CD4-positive, alpha-beta T cell treated with Interferon alpha-2 for 1 hour (primary cell): ENCODE measurements around the gene TARS3.
"Not testable (repeated sequence)": the region's sequence is repeated elsewhere in the genome, so short reads cannot be mapped to it uniquely, and the experiment has no call there.

ENCODE experiments used
- DNase-seq, 2 donors: peaks; one replicate each; pipeline ENCODE4 v3.0.0-alpha.2; 2020 to 2022

Gene TARS3

DNA sequence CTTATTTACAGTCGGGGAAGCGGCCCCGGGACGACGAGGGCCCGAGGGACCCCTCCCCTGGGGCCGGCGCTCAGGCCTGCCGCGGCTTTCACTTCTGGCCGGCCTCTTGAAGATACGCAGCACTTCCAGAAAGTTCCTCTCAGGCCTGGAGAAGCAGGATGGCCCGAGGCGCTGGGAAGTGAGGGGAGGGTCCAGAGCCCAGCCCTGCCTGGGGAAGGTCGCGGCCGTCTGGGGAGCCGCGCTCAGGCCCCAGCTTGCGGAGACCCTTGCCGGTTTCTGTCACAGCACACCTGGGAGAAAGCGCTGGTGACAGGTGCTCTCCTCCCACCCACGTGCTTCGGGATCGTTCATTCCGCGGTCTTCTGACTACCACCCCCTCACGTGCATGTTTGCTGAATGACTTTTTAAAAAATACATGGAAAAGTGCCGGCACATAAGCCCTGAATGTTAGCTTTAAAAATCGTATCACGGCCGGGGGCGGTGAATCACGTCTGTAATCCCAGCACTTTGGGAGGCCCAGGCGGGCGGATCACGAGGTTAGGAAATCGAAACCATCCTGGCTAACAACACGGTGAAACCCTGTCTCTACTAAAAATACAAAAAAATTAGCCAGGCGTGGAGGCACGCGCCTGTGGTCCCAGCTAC lies 71.4 kb downstream of the TARS3 start:
- DNase-seq = no peak

GRCh38 chr15:101652098-101652785 lies 72.0 kb downstream of the TARS3 start, which contains the start of gene TM2D3:
Gene TM2D3, minus strand, starts transcription at chr15:101652381. Its CDS starts 20 bp downstream, at chr15:101652361.
- peak; percentile 94 to 95 for DNase-seq

- DNase-seq = no peak
Measured at GRCh38 chr15:101651554-101652097, 72.6 kb downstream of the TARS3 start.

GRCh38 chr15:101650145-101650544 lies 74.1 kb downstream of the TARS3 start:
- no peak for DNase-seq

DNA sequence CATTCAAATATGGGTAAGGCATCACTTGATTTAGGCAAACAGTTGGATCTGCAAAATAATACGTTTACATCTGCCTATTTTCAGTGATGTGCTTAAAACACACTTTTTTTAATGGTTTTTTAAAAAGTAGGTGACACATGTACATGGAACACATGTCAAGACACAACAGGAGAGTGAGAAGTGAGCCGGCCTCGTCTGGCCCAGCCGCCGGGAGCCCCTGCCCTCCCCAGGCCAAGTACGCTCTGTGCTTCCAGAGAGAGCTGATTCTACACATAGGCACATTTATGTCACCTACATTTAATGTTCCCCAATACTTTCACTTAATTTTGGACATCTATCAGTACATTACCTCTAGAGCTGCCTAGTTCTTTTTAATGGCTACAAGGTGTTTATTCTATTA lies 75.9 kb downstream of the TARS3 start:
- DNase-seq = no peak

GRCh38 chr15:101647251-101647650 lies 77.0 kb downstream of the TARS3 start:
- no peak for DNase-seq

- DNase-seq = no peak
Measured at GRCh38 chr15:101646672-101647071, 77.6 kb downstream of the TARS3 start.

GRCh38 chr15:101642361-101642760 lies 81.9 kb downstream of the TARS3 start:
- no peak for DNase-seq

DNA sequence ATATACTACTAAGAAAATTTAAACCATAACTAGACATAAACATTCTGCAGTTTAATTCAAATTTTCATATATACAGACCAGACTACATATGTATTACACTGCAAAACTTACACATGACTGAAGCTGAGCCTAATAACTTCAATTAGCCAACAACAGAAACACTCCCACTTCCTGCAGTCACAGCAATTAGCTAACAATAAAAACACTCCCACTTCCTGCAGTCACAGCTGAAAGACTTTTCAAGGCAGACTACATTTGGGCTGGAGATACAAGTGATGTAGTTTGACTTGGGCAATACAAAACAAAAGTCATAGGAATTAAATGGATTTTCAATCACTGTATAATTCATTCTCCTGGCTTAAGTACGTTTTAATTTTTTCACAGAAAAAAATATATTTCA lies 82.4 kb downstream of the TARS3 start:
- peak; percentile 54 to 78 for DNase-seq

DNA sequence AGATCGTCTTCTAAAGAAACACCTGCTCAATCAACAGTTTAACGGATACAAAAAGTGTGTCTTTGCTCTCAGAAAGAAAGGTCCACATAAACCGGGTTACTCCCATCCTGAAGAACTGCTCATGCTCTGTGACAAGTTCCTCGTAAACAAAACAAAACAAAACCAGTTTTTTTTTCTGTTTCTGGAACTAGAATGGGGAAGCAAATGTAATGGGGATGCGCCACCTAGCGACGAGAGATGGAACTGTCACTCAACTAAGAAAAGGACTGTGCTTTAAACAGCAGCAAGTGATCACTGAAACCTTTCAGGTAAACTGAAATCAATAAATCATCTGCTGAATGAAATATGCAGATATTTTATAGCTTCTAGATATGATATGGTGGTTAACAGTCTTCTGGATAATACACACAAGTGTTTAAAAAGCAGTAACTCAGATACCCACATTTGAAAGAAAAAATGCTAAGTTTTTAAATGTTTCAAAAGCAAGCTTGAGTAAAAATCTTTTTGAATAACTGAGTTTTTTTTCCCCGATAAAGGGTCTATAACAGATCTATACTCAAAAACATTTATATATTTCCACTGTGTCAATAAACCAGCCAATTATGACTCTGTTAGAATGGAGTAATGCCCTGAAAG lies 83.0 kb downstream of the TARS3 start:
- DNase-seq = peak; percentile 79 to 84

DNA sequence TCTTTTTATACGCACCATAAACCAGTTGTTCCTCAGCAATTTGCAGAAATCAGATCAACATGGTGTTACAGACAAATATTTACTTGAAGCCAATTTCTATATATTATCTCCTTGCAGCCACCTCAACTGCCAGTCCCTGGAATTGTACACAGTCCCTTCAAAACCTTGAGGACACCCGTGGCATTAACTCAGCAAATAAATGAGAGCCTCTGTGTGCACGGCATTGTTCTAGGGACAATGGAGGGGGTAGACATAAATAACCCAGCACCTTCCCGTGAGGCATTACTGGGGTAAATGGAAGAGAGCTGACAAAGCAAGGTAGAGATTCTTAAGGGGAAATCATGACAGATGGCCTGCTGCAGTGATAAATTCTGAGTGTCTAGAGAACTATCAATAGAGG lies 84.6 kb downstream of the TARS3 start:
- DNase-seq = no peak

DNA sequence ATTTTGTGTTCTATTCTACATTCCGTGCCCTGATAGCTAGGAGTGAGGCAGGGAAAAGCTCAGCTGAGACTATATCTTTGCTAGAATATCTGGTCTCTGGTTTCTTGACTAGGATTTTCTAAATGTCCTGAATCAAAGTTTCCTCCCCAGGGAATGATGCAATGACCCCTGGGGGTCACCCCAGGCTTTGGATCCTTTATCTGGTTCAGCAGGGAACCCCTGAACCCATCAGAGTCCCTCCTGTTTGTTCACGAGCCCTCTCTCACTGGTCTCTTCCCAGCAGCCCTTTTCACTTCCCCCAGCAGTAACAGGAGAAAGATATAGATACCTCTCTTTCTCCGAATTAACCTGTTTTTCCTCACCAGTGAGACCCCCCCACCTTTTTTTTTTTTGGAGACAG lies 86.4 kb downstream of the TARS3 start:
- no peak for DNase-seq

- no peak for DNase-seq
Measured at GRCh38 chr15:101637516-101637915, 86.8 kb downstream of the TARS3 start.

- DNase-seq = no peak
Measured at GRCh38 chr15:101637038-101637437, 87.2 kb downstream of the TARS3 start.

DNA sequence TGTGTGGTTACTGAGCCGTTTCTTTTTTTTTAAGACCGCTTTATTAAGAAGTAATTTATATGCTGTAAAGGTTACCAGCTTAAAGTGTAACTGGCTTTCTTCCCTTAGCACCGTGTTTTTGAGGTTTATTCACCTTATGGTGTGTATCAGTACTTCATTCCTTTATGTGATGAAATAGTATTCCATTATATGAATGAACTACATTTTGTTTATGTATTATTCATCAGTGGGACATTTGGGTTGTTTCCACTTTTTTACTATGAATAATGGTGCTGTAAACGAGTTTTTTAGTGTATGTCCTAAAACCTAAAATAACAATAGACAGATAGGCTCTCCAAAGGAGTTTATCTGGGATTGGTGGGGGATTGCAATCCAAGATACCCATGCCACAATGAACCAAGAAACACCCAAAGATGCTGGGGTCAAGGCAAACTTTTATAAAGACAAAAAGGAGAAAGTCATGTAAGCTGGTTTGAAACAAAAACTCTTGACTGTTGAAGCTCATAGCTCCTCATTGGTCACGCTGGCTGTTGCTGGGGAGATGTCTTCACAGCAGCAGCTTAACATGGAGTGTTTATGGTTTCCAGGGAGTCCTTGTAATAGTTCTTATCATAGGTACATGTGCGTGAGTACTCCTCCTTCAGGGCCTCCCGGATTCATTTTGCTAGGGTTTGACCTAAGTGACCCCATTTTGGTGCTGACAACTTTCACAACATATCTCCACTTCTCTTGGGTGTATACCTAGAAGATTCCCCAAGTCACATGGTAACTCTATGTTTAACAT lies 88.1 kb downstream of the TARS3 start:
- DNase-seq = no peak

- no peak for DNase-seq
Measured at GRCh38 chr15:101633356-101633755, 90.9 kb downstream of the TARS3 start.

DNA sequence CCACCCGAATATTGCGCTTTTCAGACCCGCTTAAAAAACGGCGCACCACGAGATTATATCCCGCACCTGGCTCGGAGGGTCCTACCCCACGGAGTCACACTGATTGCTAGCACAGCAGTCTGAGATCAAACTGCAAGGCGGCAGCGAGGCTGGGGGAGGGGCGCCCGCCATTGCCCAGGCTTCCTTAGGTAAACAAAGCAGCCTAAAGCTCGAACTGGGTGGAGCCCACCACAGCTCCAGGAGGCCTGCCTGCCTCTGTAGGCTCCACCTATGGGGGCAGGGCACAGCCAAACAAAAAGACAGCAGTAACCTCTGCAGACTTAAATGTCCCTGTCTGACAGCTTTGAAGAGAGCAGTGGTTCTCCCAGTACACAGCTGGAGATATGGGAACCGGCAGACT lies 97.5 kb downstream of the TARS3 start:
- not testable (repeated sequence) for DNase-seq

DNA sequence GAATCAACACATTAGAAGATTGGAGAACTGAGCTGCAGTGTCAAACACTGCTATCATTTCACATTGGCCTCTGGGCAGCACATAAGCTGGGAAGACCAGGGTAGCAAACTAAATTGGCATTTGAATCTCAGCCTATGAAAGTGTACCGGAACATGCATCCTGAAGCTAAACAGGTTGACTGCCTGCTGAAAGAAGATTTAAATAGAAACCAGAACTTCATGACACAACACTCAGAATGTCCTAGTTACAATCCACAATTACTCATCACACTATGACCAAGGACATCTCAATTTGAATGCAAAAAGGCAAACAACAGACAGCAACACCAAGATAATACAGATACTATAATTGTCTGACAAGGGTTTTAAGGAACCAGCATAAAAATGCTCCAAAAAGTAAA lies 98.3 kb downstream of the TARS3 start:
- DNase-seq = no peak

- DNase-seq = peak in 1 of 2 donors; percentile 18
Measured at GRCh38 chr15:101625184-101625583, 99.1 kb downstream of the TARS3 start.

GRCh38 chr15:101623367-101624304 lies 100.6 kb downstream of the TARS3 start:
- DNase-seq = no peak

- no peak for DNase-seq
Measured at GRCh38 chr15:101621961-101622360, 102.3 kb downstream of the TARS3 start.

GRCh38 chr15:101620671-101621070 lies 103.6 kb downstream of the TARS3 start:
- no peak for DNase-seq
